ENCODE measurements around the gene MPZ.

DNA sequence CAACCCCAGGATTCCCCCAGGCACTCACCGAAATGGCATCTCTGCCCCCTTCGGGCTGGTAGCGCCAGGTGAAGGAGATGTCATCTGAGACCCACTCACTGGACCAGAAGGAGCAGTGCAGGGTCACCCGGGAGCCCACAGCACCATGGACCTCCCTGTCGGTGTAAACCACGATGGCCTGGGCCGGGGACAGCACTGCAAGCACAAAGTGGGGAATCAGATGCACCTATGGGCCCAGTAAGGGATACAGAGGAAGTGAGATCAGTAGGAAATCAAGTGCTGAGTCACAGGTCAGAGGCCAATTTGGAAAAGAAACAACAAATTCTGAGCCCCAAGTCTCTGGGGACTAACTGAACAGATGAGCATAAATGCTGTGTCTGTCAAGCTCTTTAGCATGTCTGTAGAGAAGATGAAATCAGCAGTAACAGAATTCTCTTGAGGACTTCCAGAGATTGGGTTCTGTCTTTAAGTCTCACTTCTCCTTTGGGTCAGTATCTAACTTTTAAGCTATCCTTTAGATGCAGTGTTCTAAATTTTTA is 2.5 kb downstream of the MPZ start:
- TF ChIP-seq POLR2AphosphoS5 (IDR thresholded peaks at IDR 0.05; ENCODE audit: low read depth, low read length): no peak
- TF ChIP-seq POLR2A (IDR thresholded peaks at IDR 0.05; ENCODE audit: low read depth, low read length): no peak

Measured in GM12892 (cell line).